Esophagus squamous epithelium (tissue), 4 donors: ENCODE measurements around the gene ABLIM3.

ENCODE experiments used
- POLR2A ChIP-seq, 4 donors: fragments of 450-650 bp; IDR thresholded peaks; one replicate each; pipeline ENCODE4 v1.6.1; 2017; ENCODE audit warnings: antibody characterized with exemption in 4 of 4, mild to moderate bottlenecking in 4 of 4, moderate library complexity in 3 of 4
- TF ChIP-seq, protein P1 (sequence below), 6 experiments: fragments of 450-650 bp in 4 of 6; fragments of 200-600 bp in 2 of 6; sonication (generic) in 2 of 6; IDR thresholded peaks; one replicate each; pipeline ENCODE4 v1.5.1; 2016 to 2019; ENCODE audit warnings: antibody characterized with exemption in 6 of 6, mild to moderate bottlenecking in 4 of 6, moderate library complexity in 4 of 6

DNA sequence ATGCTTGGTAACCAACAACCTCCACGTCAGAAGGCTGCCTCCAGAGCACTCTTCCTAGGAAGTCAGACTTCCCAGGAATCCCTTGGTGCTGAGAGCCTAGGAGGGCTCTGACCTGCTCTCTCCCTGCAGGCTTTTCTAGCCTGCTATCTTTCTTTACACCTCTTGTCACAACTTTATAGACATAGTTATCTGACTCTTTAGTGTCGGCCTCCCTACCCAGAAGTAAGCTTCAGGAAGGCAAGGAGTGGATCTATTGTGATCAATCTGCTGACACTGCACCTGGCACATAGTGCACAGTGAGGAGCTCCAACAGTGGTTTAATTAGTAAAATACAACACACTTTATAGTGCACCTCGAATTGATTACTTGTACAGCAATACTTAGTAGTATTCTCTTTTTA lies 132.7 kb downstream of the ABLIM3 start:
- no peak for TF ChIP-seq POLR2A (IDR thresholded peaks at IDR 0.05)
- TF ChIP-seq, protein P1, sequence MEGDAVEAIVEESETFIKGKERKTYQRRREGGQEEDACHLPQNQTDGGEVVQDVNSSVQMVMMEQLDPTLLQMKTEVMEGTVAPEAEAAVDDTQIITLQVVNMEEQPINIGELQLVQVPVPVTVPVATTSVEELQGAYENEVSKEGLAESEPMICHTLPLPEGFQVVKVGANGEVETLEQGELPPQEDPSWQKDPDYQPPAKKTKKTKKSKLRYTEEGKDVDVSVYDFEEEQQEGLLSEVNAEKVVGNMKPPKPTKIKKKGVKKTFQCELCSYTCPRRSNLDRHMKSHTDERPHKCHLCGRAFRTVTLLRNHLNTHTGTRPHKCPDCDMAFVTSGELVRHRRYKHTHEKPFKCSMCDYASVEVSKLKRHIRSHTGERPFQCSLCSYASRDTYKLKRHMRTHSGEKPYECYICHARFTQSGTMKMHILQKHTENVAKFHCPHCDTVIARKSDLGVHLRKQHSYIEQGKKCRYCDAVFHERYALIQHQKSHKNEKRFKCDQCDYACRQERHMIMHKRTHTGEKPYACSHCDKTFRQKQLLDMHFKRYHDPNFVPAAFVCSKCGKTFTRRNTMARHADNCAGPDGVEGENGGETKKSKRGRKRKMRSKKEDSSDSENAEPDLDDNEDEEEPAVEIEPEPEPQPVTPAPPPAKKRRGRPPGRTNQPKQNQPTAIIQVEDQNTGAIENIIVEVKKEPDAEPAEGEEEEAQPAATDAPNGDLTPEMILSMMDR (IDR thresholded peaks at IDR 0.05), result no peak
